Testis (tissue), 3 donors: ENCODE results near the gene NAT14. TPM values are rescaled to one million over a fixed set of nuclear protein-coding genes. Genes with fewer than 3 reads are reported as not detected.
"Not testable (repeated sequence)": the region's sequence is repeated elsewhere in the genome, so short reads cannot be mapped to it uniquely, and the experiment has no call there.

Source experiments
- DNase-seq: peaks from one replicate; pipeline ENCODE4 v3.0.0-alpha.2; 2019
- H3K27ac ChIP-seq, 2 donors: fragments of 200-600 bp; sonication (generic); one replicate each; pipeline ENCODE4 v1.5.1; 2019
- H3K27me3 ChIP-seq: fragments of 200-600 bp; sonication (generic); one replicate; pipeline ENCODE4 v1.5.1; 2019
- H3K36me3 ChIP-seq: fragments of 200-600 bp; sonication (generic); one replicate; pipeline ENCODE4 v1.5.1; 2017; ENCODE audit warnings: low read depth; ENCODE audit errors: missing control alignments
- H3K4me1 ChIP-seq: fragments of 200-600 bp; sonication (generic); one replicate; pipeline ENCODE4 v1.5.1; 2019
- H3K4me3 ChIP-seq, 2 donors: fragments of 200-600 bp; sonication (generic); one replicate each; pipeline ENCODE4 v1.5.1; 2017 to 2019
- H3K9me3 ChIP-seq: fragments of 200-600 bp; sonication (generic); one replicate; pipeline ENCODE4 v1.5.1; 2017
- CTCF ChIP-seq, 3 experiments: fragments of 450-650 bp in 2 of 3; fragments of 200-600 bp in 1 of 3; sonication (generic) in 1 of 3; IDR thresholded peaks; one replicate each; pipeline ENCODE4 v1.5.1; 2016 to 2019; ENCODE audit warnings: antibody characterized with exemption in 3 of 3, mild to moderate bottlenecking in 2 of 3, moderate library complexity in 1 of 3
- POLR2A ChIP-seq: fragments of 450-650 bp; IDR thresholded peaks from one replicate; pipeline ENCODE4 v1.6.1; 2017; ENCODE audit warnings: antibody characterized with exemption, mild to moderate bottlenecking, moderate library complexity
- WGBS, 2 donors: methylation state at CpG; one replicate each; pipeline ENCODE4 v1.1.5; 2018; 5-methylcytosine and 5-hydroxymethylcytosine counted together
- intact Hi-C: fragments of 100-400 bp; cut with DNase I; formaldehyde crosslinking; loops from one replicate; pipeline ENCODE4 v1.15.1; 2023; ENCODE audit warnings: low total_unique reads
- polyA plus RNA-seq: library from polyadenylated mRNA; stranded (reverse); fragments of 350-450 nt; fragmentation: Illumina TruSeq; extraction: RNeasy Lipid Tissue Mini Kit (QIAGEN cat#74804); gene quantifications from one replicate; pipeline ENCODE4 v1.2.3, GENCODE V29; 2014; ENCODE audit warnings: low read depth, low replicate concordance; ENCODE audit not compliant: insufficient read depth
- total RNA-seq, 2 donors: library from RNA; depleted of rRNA; stranded (reverse); fragments of >200 nt; gene quantifications; one replicate each; pipeline ENCODE4 v1.2.3, GENCODE V29; 2016

NAT14 gene
- total and polyA plus RNA-seq, 3 donors from 2014 or later: 12.0 to 17.3 (median 16.0) TPM

DNA sequence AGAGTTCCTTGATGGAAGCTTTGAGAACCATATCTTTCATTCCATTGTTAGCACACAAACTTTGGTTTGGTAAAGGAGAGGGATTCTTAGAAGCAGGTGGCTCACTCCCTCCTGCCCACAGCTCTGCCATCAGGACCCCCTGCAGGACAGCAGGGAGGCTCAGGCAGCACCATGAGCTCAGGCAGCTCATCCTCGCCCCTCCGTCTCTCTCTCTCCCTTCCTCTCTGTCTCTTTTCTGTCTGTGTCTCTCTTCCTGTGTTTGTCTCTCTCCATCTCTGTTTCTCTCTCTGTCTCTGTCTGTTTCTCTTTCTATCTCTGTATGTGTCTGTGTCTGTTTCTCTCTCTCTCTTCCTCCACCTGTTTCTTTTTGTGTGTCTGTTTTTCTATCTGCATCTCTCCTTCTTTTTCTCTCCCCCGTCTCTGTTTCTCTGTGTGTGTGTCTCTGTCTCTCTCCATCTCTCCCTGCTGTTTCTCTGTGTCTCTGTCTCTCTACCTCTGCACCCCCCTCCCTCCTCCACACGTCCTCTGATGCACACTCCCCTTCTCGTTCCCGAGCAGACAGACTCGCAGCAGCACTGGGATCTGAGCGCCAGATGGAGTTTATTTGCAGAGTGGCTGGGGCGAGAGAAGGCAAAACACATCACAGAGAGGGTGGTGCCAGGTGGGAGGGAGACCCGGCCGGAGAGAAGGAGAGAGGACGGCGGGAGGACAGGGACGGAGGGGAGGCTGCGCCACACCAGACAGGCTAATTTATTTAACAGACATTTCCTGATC, 43.2 kb downstream of the NAT14 start:
- intact Hi-C loops: no loop called here
- H3K36me3 ChIP-seq: no peaks in the 10 kb centered on the region
- H3K4me3 ChIP-seq: no peak overlapping the region
- TF ChIP-seq CTCF (IDR thresholded peaks at IDR 0.05) (no peak), POLR2A (no peak)
- no peaks in the 10 kb centered on the region for H3K27me3 ChIP-seq
- no peak for DNase-seq
- WGBS, 2 donors: 21 to 25% methylated on average over 15 of the region's 15 CpGs
- no peak overlapping the region for H3K27ac ChIP-seq
- H3K9me3 ChIP-seq: no peaks in the 10 kb centered on the region
- H3K4me1 ChIP-seq: peaks cover 2% of the 10 kb centered on the region

DNA sequence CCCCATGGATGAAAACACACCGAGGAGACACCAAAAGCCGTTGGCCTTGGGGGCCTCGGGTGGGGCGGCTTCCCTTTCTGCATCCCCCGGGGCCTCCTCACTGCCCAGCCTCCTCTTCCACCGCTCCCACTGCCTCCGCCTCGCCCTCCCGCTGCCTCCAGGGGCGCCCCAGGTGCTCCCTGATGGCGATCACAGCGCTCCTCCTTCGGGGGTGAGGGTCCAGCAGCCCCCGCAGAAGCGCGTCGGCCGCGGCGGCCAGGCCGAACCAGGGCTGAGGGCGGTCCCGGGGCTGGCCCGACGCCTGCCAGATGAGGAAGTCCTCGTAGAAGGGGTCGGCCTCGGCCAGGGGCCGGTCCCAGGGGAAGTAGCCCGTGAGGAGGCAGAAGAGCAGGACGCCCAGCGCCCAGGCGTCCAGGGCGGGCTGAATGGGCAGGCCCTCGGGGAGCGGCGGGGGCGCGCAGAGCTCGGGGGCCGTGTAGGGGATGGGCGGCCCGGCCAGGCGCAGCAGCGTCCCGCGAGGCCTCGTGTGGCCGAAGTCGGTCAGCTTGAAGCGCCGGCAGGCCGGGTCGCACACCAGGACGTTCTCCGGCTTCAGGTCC, 44.7 kb downstream of the NAT14 start:
- Histone ChIP-seq H3K27ac (no peak overlapping the region), H3K4me1 (peaks cover 2% of the 10 kb centered on the region), H3K36me3 (no peaks in the 10 kb centered on the region), H3K9me3 (no peaks in the 10 kb centered on the region), H3K4me3 (peak overlapping the region; percentile 9 to 48), H3K27me3 (no peaks in the 10 kb centered on the region)
- DNase-seq: no peak
- WGBS, 2 donors: 58 to 80% methylated on average over 12 to 45 of the region's 56 CpGs
- no peak for TF ChIP-seq CTCF (IDR thresholded peaks at IDR 0.05)
- TF ChIP-seq POLR2A: no peak
- intact Hi-C loops: no loop called here

- 86% methylated on average over 1 to 26 of the region's 26 CpGs for WGBS, 2 donors
- no peaks in the 10 kb centered on the region for H3K27me3 ChIP-seq
- no peak for TF ChIP-seq CTCF (IDR thresholded peaks at IDR 0.05)
- TF ChIP-seq POLR2A: no peak
- intact Hi-C loops: no loop called here
- no peak for DNase-seq
- H3K27ac ChIP-seq: no peak overlapping the region
- no peak overlapping the region for H3K4me3 ChIP-seq
- peaks cover 2% of the 10 kb centered on the region for H3K4me1 ChIP-seq
- H3K36me3 ChIP-seq: no peaks in the 10 kb centered on the region
- no peaks in the 10 kb centered on the region for H3K9me3 ChIP-seq
Measured at GRCh38 chr19:55530996-55531395, 46.0 kb downstream of the NAT14 start.

DNA sequence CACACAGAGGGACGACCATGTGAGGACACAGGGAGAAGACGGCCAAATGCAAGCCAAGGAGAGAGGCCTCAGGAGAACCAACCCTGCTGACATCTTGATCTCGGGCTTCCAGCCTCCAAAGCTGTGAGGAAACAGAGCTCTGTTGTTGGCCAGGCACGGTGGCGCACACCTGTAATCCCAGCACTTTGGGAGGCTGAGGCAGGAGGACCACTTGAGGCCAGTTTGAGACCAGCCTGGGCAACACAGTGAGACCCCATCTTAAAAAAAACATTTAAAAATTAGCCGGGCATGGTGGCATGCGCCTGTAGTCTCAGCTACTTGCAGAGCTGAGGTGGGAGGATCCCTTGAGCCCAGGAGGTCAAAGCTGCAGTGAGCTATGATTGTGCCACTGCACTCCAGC, 49.3 kb downstream of the NAT14 start:
- DNase-seq, intact Hi-C loops, H3K27ac ChIP-seq, H3K9me3 ChIP-seq, H3K36me3 ChIP-seq, H3K4me1 ChIP-seq, H3K4me3 ChIP-seq, H3K27me3 ChIP-seq: not testable (repeated sequence)
- 92 to 93% methylated on average over 7 of the region's 7 CpGs for WGBS, 2 donors

DNA sequence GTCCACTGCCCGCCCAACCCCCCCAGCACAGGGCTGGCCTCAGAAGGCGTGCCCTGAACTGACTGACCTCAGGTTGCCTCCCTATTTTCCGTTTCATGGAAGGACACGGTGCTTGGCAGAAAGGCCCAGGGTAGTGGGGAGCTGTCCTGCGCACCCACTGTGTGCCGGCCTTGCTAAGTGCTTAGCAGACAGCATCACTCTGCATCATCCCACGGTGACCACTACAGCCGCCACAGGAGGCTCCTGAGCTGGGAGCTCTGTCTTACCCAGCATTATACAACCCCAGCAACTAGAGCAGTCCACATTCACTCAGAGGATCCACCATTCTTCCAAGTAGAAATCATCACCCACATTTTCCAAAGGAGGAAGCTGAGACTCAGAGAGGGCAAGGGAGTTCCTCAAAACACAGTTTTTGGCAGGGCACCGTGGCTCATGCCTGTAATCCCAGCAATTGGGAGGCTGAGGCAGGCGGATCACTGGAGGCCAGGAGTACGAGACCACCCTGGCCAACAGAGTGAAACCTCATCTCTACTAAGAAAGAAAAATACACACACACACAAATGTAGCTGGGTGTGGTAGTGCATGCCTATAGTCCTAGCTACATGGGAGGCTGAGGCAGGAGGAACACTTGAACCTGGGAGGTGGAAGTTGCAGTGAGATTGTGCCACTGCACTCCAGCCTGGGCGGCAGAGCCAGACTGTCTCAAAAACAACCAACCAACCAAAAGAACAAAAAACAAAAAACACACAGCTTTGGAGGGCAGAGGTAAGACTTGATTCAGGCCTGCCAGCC, 50.4 kb downstream of the NAT14 start:
- H3K9me3 ChIP-seq: no peaks in the 10 kb centered on the region
- no peak overlapping the region for H3K4me3 ChIP-seq
- H3K4me1 ChIP-seq: no peaks in the 10 kb centered on the region
- no peak for TF ChIP-seq CTCF (IDR thresholded peaks at IDR 0.05)
- TF ChIP-seq POLR2A: no peak
- DNase-seq: no peak
- H3K27me3 ChIP-seq: no peaks in the 10 kb centered on the region
- 82 to 83% methylated on average over 5 to 12 of the region's 12 CpGs for WGBS, 2 donors
- H3K36me3 ChIP-seq: no peaks in the 10 kb centered on the region
- intact Hi-C loops: no loop called here
- no peak overlapping the region for H3K27ac ChIP-seq
